Measurements from ENCODE around the gene C1QTNF12. TPM values are rescaled to one million over a fixed set of nuclear protein-coding genes. Genes with fewer than 3 reads are reported as not detected.

Gene C1QTNF12
- total RNA-seq, 1 donor from 2014 or later = 1.3 TPM

DNA sequence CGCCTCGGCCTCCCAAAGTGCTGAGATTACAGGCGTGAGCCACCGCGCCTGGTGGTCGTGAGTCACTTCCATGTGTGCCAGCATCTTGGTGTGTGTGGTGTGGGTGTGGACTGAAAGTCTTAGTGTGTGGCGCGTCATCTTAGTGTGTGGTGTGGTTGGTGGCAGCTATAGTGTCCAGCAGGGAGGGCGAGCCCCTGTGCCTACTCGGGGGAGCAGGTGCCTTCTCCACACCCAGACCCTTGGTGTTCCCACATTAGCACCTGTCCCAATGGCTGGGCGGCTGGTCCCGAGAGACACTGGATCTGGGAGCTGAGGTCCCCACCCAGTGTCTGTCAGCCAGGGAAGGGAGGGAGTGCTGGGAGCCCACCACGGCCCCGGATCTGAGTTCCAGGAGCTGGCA lies 36.5 kb upstream of the C1QTNF12 start:
- H3K36me3 ChIP-seq (ENCODE audit: control insufficient read depth, insufficient read depth, low read length) = no peaks in the 10 kb centered on the region
- TF ChIP-seq, protein P1, sequence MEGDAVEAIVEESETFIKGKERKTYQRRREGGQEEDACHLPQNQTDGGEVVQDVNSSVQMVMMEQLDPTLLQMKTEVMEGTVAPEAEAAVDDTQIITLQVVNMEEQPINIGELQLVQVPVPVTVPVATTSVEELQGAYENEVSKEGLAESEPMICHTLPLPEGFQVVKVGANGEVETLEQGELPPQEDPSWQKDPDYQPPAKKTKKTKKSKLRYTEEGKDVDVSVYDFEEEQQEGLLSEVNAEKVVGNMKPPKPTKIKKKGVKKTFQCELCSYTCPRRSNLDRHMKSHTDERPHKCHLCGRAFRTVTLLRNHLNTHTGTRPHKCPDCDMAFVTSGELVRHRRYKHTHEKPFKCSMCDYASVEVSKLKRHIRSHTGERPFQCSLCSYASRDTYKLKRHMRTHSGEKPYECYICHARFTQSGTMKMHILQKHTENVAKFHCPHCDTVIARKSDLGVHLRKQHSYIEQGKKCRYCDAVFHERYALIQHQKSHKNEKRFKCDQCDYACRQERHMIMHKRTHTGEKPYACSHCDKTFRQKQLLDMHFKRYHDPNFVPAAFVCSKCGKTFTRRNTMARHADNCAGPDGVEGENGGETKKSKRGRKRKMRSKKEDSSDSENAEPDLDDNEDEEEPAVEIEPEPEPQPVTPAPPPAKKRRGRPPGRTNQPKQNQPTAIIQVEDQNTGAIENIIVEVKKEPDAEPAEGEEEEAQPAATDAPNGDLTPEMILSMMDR (IDR thresholded peaks at IDR 0.05; ENCODE audit: insufficient read depth, low read length, severe bottlenecking) = no peak
- H3K4me3 ChIP-seq (ENCODE audit: low read depth, low read length) = no peak overlapping the region
- H3K27me3 ChIP-seq (ENCODE audit: control insufficient read depth, insufficient read depth, low read length) = no peaks in the 10 kb centered on the region
- FAIRE-seq (no peak), DNase-seq (ENCODE audit: low read depth) (no peak)

DNA sequence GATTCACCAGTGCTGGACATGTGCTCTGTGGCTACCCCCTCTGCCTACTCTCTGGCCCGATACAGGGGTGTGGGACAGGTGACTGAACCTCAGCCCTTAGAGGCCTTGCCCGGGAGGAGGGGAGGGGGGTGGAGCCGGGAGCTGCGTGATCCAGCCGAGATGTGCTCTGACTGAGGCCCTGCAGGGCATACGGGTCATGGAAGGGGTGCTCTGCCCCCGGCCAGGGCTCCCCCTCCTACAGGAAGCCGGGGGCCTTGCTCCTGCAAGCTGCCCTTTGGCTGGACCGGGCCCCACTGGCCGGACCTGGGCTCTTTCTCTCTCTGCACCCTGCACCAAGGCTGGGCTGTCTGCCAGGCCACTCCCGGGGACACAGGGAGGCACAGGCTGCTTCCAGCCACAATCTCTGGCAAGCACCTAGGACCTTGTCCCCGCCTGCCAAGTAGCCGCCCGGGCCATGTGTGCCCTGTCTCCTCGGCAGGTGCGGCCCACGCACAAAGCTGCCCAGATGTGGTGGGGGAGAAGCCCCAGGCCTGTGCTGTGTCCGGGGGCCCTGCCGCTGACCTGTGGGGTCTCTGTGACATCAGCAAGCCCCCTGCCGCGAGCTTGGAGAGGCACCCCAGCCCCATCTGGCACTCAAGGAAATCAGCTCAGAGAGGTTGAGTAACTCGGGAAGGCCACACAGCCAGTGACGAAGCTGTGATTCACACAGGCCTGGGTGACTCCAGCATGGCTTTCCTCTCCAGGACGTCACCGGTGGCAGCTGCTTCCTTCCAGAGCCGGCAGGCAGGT lies 35.2 kb upstream of the C1QTNF12 start:
- no peaks in the 10 kb centered on the region for H3K27me3 ChIP-seq (ENCODE audit: control insufficient read depth, insufficient read depth, low read length)
- peak; percentile 43 for FAIRE-seq
- DNase-seq (ENCODE audit: low read depth) = peak; percentile 76
- H3K4me3 ChIP-seq (ENCODE audit: low read depth, low read length) = no peak overlapping the region
- TF ChIP-seq, protein P1 (IDR thresholded peaks at IDR 0.05; ENCODE audit: insufficient read depth, low read length, severe bottlenecking) = no peak
- H3K36me3 ChIP-seq (ENCODE audit: control insufficient read depth, insufficient read depth, low read length) = no peaks in the 10 kb centered on the region

DNA sequence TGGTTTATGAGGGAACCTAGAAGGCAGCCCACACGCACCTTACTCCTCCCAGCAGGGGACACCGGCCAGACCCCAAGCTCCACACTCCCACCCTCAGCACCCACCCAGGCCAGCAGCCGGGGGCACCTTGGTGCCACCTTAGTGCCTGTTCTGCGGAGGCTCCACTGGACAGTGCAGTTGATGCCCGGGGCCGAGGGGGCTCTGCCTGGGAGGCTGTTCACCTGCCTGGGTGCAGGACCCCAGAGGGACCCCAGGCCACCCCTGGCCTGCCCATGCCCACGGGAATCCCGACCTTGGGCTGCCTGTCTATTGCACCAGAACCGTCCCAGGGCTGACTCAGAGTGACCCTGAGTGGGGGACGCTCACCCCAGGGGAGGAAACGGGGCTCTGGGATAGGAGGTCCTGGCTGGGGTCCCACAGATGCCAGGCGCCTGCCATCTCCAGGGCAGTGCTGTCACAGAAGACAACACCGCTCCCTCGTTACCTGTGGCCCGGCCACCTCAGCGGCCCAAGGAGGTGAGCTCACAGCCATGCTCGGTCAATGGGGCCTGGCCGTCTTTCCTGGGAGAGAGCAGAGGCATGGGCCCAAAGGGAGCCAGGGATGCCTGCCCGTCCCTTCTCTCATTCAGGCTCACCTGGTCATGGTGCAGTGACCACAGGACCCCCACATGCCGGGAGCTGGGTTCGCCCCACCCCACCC lies 34.4 kb upstream of the C1QTNF12 start:
- TF ChIP-seq, protein P1 (IDR thresholded peaks at IDR 0.05; ENCODE audit: insufficient read depth, low read length, severe bottlenecking) = no peak
- no peaks in the 10 kb centered on the region for H3K36me3 ChIP-seq (ENCODE audit: control insufficient read depth, insufficient read depth, low read length)
- H3K27me3 ChIP-seq (ENCODE audit: control insufficient read depth, insufficient read depth, low read length) = no peaks in the 10 kb centered on the region
- FAIRE-seq (no peak), DNase-seq (ENCODE audit: low read depth) (no peak)
- H3K4me3 ChIP-seq (ENCODE audit: low read depth, low read length) = no peak overlapping the region

DNA sequence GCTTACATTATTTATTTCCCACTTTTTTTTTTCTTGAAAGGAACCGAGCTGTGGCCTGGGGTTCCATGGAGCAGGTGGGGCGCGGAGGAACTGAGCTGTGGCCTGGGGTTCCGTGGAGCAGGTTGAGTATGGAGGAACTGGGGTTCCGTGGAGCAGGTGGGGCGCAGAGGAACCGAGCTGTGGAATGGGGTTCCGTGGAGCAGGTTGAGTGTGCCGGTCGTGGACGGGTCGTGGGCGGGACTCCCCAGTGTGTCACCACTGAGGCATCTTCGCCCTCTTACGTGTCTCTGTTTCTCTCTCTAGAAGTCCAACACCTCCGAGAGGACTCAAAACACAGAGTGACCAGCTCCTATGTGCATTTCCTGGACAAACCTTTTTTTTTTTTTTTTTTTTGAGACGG lies 32.5 kb upstream of the C1QTNF12 start:
- TF ChIP-seq, protein P1 (IDR thresholded peaks at IDR 0.05; ENCODE audit: insufficient read depth, low read length, severe bottlenecking) = no peak
- DNase-seq (ENCODE audit: low read depth) = no peak
- no peaks in the 10 kb centered on the region for H3K27me3 ChIP-seq (ENCODE audit: control insufficient read depth, insufficient read depth, low read length)
- no peak overlapping the region for H3K4me3 ChIP-seq (ENCODE audit: low read depth, low read length)
- H3K36me3 ChIP-seq (ENCODE audit: control insufficient read depth, insufficient read depth, low read length) = no peaks in the 10 kb centered on the region
- no peak for FAIRE-seq

DNA sequence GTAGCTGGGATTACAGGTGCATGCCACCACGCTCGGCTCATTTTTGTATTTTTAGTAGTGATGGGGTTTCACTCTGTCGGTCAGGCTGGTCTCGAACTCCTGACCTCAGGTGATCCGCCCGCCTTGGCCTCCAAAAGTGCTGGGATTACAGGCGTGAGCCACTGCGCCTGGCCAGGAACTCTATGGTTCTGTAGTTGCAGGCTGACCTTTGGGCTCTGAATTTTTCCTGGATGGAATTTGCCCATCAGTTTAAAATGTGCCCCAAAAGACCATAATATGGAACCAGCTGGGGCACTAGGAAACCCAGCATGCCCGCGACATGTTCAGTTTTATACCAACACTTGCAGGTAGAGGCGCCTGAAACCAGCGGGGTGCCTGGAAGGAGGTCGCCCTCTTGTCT lies 32.1 kb upstream of the C1QTNF12 start:
- Histone ChIP-seq H3K4me3 (ENCODE audit: low read depth, low read length) (no peak overlapping the region), H3K27me3 (ENCODE audit: control insufficient read depth, insufficient read depth, low read length) (no peaks in the 10 kb centered on the region), H3K36me3 (ENCODE audit: control insufficient read depth, insufficient read depth, low read length) (no peaks in the 10 kb centered on the region)
- DNase-seq (ENCODE audit: low read depth) = no peak
- TF ChIP-seq, protein P1 (IDR thresholded peaks at IDR 0.05; ENCODE audit: insufficient read depth, low read length, severe bottlenecking) = no peak
- FAIRE-seq = no peak

Measured in bronchial epithelial cell (primary cell).